Central memory CD8-positive, alpha-beta T cell (primary cell): Measurements from ENCODE around the gene FHIT.
A peak's percentile ranks its signal among the peaks of the same experiment; 100 is the strongest.

Experiments used
- ATAC-seq: fragments of 150-1000 bp; cut with Tn5 transposase; replicated peaks from 2 replicates; pipeline ENCODE4 v1.10.0; 2022; ENCODE audit warnings: mild to moderate bottlenecking, moderate FRiP score, moderate number of reproducible peaks; ENCODE audit not compliant: poor library complexity, severe bottlenecking; ENCODE audit errors: extremely low read depth
- DNase-seq, 2 donors: peaks; one replicate each; pipeline ENCODE4 v3.0.0; 2021; ENCODE audit warnings: low spot score in 2 of 2
- H3K27ac Mint-ChIP-seq: one replicate; pipeline ENCODE4 v1.8.0; 2022; ENCODE audit warnings: low read depth, mild to moderate bottlenecking, moderate library complexity, mixed read lengths
- H3K27me3 Mint-ChIP-seq: one replicate; pipeline ENCODE4 v1.8.0; 2022; ENCODE audit warnings: mixed read lengths
- H3K36me3 Mint-ChIP-seq: one replicate; pipeline ENCODE4 v1.8.0; 2022; ENCODE audit warnings: mild to moderate bottlenecking, moderate library complexity, mixed read lengths; ENCODE audit not compliant: insufficient read depth
- H3K4me1 Mint-ChIP-seq: one replicate; pipeline ENCODE4 v1.8.0; 2022; ENCODE audit warnings: mixed read lengths
- H3K4me3 Mint-ChIP-seq: one replicate; pipeline ENCODE4 v1.8.0; 2022; ENCODE audit warnings: mild to moderate bottlenecking, moderate library complexity, mixed read lengths
- H3K9me3 Mint-ChIP-seq: one replicate; pipeline ENCODE4 v1.8.0; 2022; ENCODE audit warnings: mixed read lengths

Gene FHIT

DNA sequence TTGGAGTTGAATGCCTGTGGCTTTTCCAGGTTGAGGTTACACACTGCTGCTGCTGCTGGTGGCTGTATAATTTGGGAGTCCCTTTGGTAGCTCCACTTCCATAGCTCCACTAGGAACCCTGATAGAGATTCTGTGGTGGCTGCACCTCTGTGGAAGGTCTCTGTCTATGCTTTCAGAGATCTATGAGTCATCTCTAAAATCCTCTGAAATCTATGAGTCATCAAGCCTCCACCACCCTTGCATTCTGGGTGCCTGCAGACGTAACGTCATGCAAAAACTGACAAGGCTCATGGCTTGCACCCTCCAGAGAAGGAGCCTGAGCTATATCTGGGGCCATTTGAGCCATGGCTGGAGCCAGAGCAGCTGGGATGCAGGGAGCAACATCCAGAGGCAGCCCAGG lies 1164.4 kb downstream of the FHIT start:
- Mint-ChIP-seq H3K4me3 (no peak overlapping the region), H3K27me3 (no peaks in the 10 kb centered on the region), H3K36me3 (no peaks in the 10 kb centered on the region), H3K4me1 (peaks cover 32% of the 10 kb centered on the region), H3K9me3 (no peaks in the 10 kb centered on the region), H3K27ac (no peak overlapping the region)
- DNase-seq (no peak), ATAC-seq (peak; percentile 77)

DNA sequence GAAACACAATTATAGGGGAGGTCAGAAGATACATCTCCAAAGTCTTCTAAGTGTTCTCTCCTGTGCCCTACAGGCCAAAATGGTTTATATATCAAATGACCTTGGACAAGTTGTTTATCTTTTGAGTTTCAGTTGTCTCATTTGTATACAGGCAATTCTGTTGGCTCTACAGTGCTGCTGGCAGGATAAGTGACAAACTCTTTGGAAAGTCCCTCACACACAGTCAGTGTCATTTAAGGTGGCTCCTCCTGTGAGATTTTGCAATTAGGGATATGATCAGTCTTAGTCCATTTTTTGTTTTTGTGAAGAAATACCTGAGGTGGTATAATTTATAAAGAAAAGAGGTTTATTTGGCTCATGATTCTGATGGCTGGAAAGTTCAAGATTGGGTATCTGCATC lies 1165.6 kb downstream of the FHIT start:
- Mint-ChIP-seq H3K36me3 (no peaks in the 10 kb centered on the region), H3K9me3 (no peaks in the 10 kb centered on the region), H3K4me1 (peaks cover 44% of the 10 kb centered on the region), H3K27me3 (no peaks in the 10 kb centered on the region), H3K27ac (no peak overlapping the region), H3K4me3 (no peak overlapping the region)
- DNase-seq (no peak), ATAC-seq (no peak)

DNA sequence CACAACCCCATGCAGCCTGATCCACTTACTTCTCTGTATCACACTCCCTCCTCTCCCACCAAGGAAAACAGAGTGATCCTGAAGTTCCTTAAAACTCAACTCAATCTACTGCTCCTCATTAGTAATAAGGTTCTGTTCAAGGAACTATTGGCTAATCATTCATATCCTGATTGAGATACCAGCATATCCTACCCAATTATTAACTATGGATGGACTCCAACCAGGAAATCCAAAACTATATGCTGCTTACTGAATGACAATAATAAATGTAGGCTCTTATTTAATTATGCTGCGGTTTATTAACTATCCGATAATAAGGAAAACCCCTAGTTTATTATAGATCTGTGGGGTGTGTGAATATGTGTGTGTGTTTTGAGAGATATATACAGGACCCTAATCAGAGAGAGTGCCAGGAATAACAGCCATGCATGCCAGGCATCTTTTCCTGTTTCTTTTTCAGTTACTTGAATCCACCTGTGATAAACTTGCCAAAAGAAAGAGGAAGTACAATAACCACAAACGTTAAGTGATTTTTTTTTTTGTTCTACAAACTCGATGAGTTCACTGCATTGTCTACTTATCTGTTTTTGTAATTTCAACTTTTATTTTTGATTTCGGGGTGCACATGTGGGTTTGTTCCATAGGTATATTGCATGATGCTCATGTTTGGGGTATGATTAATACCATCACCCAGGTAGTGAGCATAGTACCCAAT lies 1169.7 kb downstream of the FHIT start:
- DNase-seq, result no peak

DNA sequence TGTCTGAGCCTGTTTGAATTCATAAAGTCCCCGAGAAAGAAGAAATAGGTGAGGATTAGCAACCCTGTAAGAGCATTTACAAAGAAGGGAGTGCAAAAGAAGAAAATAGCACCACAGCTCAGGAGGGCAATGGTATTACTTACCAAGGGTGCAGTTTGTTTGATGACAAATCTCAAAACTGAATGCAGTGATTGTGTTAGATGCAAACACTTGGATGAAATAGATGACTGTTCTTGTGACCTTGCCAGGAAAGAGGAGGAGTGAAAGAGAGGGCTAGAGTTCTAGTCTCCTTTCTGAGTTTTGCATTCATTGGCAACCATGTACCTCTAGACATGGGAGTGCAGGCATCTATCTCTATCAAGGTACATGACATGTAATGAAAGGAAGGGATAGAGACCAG lies 1170.6 kb downstream of the FHIT start:
- ATAC-seq, result no peak

More for the DNA sequence above, 1169.7 kb downstream of the FHIT start:
- H3K4me3 Mint-ChIP-seq, result peak overlapping the region; percentile 65
- no peaks in the 10 kb centered on the region for H3K9me3 Mint-ChIP-seq
- peak overlapping the region; percentile 69 for H3K27ac Mint-ChIP-seq
- peak; percentile 39 for ATAC-seq
- H3K27me3 Mint-ChIP-seq, result no peaks in the 10 kb centered on the region
- peaks cover 1% of the 10 kb centered on the region for H3K36me3 Mint-ChIP-seq
- peaks cover 37% of the 10 kb centered on the region for H3K4me1 Mint-ChIP-seq

DNA sequence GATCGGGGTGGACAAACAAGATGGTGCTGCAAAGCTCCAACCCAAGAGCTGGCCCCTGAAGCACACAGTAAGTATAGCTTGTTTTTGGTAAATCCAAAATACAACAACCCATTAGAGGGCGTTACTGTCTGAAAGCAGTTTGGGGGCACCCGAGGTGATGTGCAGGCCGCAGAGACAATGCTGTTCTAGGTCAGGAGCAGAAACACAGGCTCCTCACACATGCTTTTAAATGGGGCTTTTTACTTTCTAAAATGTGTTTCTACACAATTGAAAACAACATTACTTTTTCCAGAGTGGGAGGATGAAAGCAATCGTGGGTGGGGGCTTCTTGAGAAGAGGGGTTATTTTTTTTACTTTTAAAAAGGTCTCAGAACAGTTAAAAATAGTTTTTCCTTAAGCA lies 1172.2 kb downstream of the FHIT start:
- Mint-ChIP-seq H3K36me3 (peaks cover 1% of the 10 kb centered on the region), H3K4me3 (no peak overlapping the region), H3K27ac (no peak overlapping the region), H3K9me3 (no peaks in the 10 kb centered on the region), H3K4me1 (peaks cover 29% of the 10 kb centered on the region), H3K27me3 (no peaks in the 10 kb centered on the region)
- ATAC-seq (no peak), DNase-seq (no peak)

More for the DNA sequence above, 1170.6 kb downstream of the FHIT start:
- DNase-seq, result no peak
- H3K36me3 Mint-ChIP-seq, result peaks cover 1% of the 10 kb centered on the region
- H3K27ac Mint-ChIP-seq, result peak overlapping the region; percentile 3
- H3K27me3 Mint-ChIP-seq, result no peaks in the 10 kb centered on the region
- H3K9me3 Mint-ChIP-seq, result no peaks in the 10 kb centered on the region
- peaks cover 29% of the 10 kb centered on the region for H3K4me1 Mint-ChIP-seq
- peak overlapping the region; percentile 34 for H3K4me3 Mint-ChIP-seq

DNA sequence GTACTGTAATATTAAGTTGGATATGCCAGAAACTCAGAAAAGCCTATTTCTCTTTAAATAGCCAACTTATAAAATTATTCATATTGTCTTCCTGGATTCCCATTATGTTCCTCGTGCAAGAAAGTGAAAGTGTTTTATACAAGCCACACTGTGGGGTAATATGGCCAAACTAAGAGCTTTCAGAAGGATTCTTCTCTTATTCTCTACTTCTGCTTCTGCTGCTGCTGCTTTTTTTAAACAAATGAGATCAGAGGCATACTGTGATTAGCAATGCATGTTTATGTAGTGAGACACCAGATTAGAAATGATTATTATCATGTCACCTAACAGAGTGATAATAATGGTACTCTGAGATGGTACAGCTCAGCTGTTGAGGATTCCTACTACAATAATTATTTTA lies 1174.9 kb downstream of the FHIT start:
- Mint-ChIP-seq H3K27me3 (no peaks in the 10 kb centered on the region), H3K27ac (no peak overlapping the region), H3K36me3 (peaks cover 1% of the 10 kb centered on the region), H3K9me3 (no peaks in the 10 kb centered on the region), H3K4me1 (peaks cover 14% of the 10 kb centered on the region), H3K4me3 (no peak overlapping the region)
- no peak for DNase-seq
- ATAC-seq, result no peak

DNA sequence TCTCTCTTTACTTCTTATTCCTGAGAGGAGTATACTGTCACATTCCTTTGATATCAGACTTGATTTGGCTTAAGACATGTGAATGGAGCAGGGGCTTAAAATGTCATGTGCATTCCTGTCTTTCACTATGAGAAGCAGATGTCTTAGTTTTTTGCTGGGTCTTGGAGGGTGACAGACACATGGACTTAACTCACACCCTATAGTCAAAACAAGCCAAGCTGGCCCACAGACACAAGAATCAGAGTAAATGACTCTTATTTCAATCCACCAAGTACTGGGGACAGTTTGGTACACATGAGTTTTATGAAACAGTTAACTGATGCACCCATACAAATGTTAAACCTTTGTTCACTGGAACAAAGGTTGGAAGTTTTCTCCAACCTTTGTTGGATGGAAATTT lies 1177.3 kb downstream of the FHIT start:
- Mint-ChIP-seq H3K27me3 (no peaks in the 10 kb centered on the region), H3K4me1 (no peaks in the 10 kb centered on the region), H3K4me3 (no peak overlapping the region), H3K36me3 (no peaks in the 10 kb centered on the region), H3K9me3 (no peaks in the 10 kb centered on the region), H3K27ac (no peak overlapping the region)
- ATAC-seq (no peak), DNase-seq (no peak)

DNA sequence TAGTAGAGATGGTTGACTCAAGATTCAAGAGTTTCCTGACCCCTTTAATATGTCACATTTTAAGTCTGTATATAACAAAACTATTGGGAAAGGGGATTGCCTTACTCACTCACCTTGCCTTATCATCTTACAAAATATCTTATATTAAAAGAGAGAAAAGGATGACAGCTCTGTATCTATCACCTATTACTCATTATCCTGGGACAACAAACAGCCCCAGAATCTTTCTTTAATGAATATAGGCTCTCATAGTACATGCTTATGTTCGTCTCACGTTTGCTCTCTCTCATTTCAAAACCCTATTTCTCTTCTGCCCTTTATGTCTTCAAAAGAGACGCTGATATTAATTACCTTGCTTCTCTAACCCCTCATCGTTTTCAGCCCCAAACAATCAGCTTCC lies 1178.0 kb downstream of the FHIT start:
- Mint-ChIP-seq H3K4me3 (no peak overlapping the region), H3K27me3 (no peaks in the 10 kb centered on the region), H3K36me3 (no peaks in the 10 kb centered on the region), H3K9me3 (no peaks in the 10 kb centered on the region), H3K27ac (no peak overlapping the region), H3K4me1 (no peaks in the 10 kb centered on the region)
- no peak for DNase-seq
- no peak for ATAC-seq

DNA sequence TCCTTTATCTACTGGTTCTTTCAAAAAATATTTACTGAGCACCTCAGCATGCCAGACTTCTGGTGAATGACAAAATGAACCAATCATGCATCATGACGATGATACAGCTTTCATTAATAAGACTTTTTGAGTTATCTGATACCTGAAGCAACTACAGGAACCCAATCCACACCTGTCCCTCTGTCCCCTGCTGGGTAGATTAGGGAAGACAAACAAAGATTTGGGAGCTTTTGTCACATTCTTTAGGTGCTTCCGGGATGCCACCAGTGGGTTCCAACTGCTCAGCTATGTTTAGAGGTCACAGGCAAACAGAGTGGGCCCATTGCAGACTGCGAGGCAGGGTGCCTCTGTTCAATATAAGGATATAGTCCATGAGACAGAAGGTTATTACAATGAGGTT lies 1180.9 kb downstream of the FHIT start:
- Mint-ChIP-seq H3K27me3 (no peaks in the 10 kb centered on the region), H3K9me3 (no peaks in the 10 kb centered on the region), H3K27ac (no peak overlapping the region), H3K4me1 (peaks cover 11% of the 10 kb centered on the region), H3K4me3 (no peak overlapping the region), H3K36me3 (no peaks in the 10 kb centered on the region)
- no peak for ATAC-seq
- DNase-seq, result no peak

DNA sequence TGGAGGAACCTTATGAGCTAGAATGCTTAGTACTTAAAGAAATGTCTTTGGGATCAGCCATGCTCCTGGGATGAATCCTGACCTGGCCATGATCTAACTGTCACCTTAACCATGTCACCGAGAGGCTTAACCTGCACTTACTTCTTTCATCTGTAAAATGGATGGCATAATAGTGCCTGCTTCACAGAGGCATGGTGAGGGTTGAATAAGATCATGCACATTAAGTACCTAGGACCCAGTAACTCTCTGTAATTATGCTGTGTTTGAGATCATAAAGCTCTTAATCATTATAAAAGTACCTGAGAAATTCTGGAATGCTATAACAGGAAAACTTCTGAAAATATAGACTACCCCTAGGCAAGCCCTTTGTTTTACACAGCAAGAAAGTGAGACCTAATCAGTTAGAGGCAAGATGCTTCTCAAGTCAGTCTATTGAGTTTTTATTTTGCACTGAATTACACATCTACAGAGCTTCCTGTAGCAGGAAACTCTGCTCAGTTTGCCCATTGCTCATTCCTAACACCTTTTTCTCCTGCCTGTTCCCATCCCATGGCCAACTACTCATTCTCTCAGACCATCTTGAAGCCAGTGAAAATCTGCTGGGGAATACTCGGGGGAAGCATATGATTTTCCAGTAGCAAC lies 1185.9 kb downstream of the FHIT start:
- Mint-ChIP-seq H3K27me3 (no peaks in the 10 kb centered on the region), H3K4me1 (peaks cover 32% of the 10 kb centered on the region), H3K9me3 (no peaks in the 10 kb centered on the region), H3K27ac (peak overlapping the region; percentile 26), H3K36me3 (no peaks in the 10 kb centered on the region), H3K4me3 (peak overlapping the region; percentile 9)
- ATAC-seq (no peak), DNase-seq (no peak)

DNA sequence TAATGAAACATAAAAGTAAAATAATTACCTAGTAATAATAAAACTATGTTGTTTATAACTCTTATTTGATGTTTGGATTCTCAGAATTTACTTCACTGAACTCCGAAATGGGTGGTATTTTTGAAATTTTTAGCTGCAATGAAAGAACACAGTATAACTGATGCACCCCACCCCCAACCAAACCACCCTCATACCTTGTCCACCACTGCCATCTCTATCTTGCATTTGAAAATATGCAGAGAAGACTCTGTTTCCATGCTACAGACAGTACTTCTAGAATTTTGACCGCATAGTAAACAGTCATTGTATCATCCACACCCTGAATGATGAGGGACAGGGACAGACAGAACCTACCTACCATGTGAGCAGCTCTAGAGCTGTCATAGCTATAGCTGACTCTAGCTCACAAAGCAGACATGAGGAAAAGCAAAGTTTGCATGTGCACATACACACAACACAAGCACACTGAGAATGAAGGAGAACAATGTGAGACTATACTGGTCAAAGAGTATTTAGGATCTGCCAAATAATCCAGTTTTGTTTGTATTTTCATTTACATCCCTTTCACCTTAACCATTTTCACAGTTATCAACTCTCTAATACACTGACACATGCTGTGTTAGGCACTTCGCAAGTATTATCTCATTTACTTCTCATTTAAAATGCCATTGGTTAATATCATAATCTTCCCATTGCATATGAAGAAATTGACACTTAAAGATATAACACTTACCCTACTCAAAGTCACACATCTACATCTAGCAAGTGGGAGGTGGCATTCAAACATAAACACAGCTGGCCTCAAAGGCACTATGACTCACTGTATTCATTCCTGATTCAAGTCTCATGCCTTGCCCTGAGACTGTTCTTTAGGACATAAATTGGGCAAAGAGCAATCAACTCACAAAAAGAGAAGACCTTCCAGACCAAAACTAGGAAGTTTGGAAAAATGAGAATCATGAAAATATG lies 1186.8 kb downstream of the FHIT start:
- Mint-ChIP-seq H3K27ac (peak overlapping the region; percentile 26), H3K9me3 (no peaks in the 10 kb centered on the region), H3K36me3 (no peaks in the 10 kb centered on the region), H3K4me1 (peaks cover 32% of the 10 kb centered on the region), H3K27me3 (no peaks in the 10 kb centered on the region), H3K4me3 (no peak overlapping the region)
- DNase-seq, result no peak
- peak; percentile 90 for ATAC-seq

DNA sequence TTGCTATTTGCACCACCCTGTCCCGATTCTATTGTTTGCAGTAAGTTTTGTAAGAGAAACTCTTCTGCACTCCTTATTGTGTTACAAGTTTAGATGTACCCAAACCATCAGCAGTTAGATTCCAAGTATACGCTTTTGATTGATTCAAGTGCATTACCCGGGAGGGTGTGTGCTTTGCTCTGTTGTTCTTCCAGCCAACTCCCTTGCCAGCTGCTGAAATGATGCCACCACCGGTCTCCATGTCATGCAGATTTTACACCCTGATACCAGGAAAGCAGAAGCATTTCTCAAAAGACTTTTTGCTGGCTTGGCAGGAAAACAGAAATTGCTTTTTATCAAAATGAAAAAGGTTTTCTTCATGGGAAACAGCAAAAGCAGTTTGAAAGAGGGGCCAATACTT lies 1194.8 kb downstream of the FHIT start:
- H3K4me3 Mint-ChIP-seq, result no peak overlapping the region

More for the DNA sequence above, 1194.8 kb downstream of the FHIT start:
- no peaks in the 10 kb centered on the region for H3K27me3 Mint-ChIP-seq
- H3K4me1 Mint-ChIP-seq, result no peaks in the 10 kb centered on the region
- H3K9me3 Mint-ChIP-seq, result no peaks in the 10 kb centered on the region
- ATAC-seq (no peak), DNase-seq (no peak)
- no peak overlapping the region for H3K27ac Mint-ChIP-seq
- no peaks in the 10 kb centered on the region for H3K36me3 Mint-ChIP-seq
